ENCODE results near the gene PRLR.

The PRLR gene

GRCh38 chr5:35158622-35159369 is 71.5 kb downstream of the PRLR start:
- no peak for DNase-seq

DNA sequence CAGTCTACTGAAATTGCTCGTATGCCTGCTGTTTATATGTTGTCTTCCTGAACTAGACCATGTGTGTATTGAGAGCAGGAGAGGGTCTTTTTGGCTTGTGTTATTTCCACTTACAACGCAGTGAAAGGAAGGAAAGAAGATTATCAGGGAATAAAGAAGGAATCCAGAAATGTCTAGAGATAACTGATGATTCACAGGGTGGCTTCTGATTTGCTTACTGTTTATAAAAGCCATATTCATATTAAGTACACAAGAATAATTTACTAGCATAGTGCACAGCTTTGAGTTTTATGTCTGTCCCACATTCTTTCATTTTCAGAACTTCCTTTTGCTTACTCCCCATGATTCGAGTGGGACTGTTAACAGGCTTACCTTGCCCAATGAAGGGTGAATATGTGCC is 72.1 kb downstream of the PRLR start:
- DNase-seq, result no peak

DNA sequence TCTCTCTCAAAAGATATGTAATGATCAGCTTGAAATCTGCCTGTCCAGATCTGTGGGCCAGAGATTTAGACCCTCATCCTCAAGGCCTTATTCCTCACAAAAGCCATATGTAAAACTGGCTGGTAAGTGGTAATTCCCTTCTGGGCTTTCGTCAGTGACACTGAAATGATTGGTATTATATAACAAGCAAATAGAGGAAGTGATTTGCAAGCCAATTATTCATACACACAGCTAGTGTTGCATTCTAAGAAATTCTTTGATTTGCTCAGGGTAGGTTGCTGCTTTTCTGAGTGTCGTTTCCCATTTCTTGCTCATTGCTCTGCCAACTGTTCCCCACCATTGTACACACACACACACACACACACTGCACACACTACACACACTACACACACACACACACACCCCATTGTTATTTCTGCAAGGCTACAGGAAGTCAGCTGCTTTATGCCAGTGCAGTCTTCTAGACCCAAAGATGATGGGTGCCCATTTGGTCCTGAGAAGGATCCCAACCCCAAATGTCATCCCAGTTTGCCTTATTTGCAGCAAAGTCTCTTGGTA is 76.8 kb downstream of the PRLR start:
- DNase-seq, result no peak

DNA sequence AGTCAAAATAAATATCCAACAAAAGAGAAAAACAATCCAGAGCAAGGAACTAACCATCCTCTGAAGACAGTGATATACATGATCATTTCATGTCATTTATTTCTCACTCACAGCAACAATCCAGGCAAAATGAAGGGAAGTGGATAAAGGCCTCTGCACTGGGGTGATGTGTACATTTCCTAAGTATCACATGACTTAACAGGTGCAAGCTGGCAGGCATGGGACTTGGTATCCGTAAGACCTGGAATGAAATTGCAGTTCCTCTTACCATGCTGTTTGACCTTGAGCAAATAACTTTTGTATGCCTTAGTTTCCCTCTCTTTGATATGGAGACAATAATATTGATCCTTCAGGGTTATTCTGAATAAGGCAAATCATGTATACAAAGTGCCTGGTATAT is 77.6 kb downstream of the PRLR start:
- no peak for DNase-seq

GRCh38 chr5:35151146-35151920 is 79.0 kb downstream of the PRLR start:
- DNase-seq, result no peak

DNA sequence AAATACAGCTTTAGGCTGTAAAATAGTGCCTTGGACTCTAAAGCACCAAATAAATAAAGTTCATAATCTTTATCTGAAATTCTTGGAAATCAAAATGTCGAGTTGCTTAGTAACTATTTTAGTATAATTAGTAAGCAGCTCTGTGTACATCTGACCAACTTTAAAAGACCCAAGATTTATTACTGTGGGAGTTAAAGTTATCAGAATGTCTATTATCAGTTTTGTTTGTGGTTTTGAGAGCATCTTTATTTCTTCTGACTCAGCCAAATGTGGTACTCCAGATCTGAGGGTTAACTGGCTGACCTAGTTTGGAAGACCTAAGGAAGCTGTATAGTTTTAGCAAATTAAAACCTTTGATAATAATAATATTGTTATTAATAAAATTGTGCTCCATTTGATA is 81.2 kb downstream of the PRLR start:
- no peak for DNase-seq

DNA sequence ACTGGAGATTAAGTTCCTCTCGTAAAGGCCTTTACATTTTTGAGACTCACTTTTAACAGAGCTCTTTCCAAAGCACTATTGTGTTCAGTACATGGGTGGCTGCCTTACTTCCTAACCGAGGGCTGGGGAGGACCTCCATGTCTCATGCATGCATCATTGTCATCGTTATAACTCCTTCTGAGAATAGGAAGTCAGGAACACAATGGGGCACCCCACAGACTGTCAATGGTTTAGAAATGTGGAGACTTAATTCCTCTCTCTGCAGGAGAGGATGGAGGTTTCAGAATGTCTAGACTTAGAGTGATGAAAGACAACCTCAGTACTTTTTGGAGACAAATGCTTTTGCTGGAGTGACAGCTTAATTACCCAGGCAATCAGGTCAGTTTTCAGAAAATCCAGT is 83.9 kb downstream of the PRLR start:
- DNase-seq, result no peak

DNA sequence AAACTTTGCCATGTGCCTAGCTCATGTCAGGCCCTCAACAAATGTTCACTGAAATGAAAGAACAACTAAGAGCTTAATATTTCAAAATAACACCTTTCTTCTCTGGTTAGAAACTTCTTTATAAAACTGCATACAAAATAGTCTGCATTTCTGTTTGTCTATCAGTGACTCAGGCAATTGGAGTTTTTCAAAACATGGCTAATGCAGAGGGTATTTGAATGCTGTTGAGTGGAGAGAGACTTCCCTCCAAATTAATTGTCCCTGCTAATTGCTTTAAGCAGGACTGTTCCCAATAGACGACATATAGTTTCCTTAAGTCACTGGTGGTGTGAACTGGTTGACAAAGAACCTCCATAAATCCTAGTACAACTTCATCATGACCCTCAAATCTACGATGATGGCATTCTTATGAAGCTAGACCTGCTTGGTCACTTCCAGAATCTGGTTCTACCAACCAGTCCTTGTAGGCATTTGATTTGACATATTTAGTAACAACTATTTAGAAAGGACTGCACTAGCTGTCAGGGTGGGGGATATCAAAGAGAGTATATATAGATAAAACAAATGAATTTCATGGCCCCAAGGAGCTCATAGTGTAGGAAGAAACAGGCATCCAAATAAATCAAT is 84.5 kb downstream of the PRLR start:
- DNase-seq, result no peak

DNA sequence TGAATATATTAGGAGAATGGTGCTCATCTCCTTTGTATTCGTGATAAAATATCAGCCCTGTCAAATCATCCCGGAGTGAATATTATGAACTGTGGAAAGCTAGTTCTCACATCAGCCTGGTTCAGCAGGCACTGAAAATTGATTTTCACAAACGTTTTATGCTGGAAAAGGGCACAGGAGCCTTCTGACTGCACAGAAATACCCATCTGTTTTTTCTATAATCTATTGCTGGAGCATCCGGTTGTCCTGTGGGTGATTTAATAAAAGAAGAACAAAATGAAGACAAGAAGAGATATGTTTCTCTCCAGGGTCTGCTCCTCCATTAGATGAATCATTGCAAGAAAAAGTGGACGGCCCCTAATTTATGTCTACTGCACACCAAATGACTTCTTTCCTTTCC is 85.3 kb downstream of the PRLR start:
- no peak for DNase-seq

GRCh38 chr5:35143841-35144240 is 86.4 kb downstream of the PRLR start:
- no peak for DNase-seq

GRCh38 chr5:35141739-35142138 is 88.5 kb downstream of the PRLR start:
- no peak for DNase-seq

GRCh38 chr5:35138232-35138631 is 92.1 kb downstream of the PRLR start:
- no peak for DNase-seq

DNA sequence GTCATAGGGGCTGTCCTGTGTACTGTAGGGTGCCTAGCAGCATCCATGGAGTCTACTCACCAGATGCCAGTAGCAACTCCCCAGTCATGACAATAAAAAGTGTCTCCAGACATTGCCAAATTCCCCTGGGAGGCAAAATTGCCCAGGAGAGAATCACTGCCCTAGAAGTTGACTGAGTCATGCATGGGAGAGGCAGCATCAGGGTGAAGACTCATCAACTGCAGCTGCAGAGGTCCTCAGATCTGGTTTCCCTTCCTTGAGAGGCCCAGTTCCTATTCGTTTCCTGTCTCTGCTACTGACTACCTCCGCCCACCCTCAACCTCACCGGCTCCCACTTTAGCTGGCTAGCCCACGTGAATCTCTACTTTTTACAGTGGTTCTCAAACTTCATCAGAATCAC is 93.9 kb downstream of the PRLR start:
- no peak for DNase-seq

DNA sequence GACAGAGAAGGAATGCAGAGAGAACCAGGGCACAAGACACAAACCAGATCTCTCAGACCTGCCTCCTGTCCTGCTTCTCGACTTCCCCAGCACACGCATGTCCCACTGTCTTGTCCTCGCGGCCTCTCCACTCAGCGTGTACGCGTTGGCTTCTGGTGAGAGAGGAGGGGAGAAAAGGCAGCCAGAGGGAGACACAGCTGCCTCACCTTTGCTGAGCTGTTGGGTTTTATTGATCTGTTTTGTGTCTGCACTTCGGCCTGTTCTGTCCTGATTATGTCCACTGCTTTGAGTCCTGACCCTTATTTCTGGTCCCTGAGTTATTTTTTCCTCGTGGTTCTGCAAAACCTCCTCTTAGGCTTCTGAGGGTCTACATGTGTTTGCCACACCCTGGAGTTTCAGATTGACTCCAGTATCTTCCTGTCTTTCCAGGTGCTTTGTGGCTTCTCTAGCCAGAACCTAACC is 95.0 kb downstream of the PRLR start:
- no peak for DNase-seq

GRCh38 chr5:35134278-35135030 is 95.8 kb downstream of the PRLR start:
- no peak for DNase-seq

GRCh38 chr5:35133186-35133585 is 97.1 kb downstream of the PRLR start:
- no peak for DNase-seq

GRCh38 chr5:35131723-35132122 is 98.6 kb downstream of the PRLR start:
- DNase-seq, result no peak

DNA sequence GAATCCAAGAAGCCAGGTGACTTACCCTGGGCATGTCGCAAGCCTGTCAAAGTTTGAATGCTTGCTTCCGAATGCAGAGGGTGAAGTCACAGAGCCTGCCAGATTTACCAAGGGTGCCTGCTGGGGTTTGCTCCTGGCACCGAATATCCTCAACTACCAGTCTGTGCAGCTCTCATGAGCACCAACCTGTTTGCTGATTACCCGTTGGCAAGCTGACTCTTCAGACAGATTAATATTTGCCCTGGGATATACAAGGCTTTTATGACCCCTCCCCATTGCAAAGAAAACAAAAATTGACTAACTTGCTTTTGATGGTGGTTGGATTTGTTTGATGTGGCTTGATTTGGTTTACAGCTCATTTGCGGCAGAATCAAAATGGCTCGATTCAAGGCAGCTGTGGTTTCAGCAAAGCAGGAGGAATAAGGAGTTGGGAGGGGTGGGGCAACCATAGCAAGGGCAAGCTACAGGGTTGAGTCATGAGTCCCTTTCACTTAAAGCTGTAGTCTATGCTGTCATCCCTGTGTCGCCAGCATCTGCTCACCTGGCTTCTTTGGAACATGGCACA is 100.3 kb downstream of the PRLR start:
- peak; percentile 61 for DNase-seq

DNA sequence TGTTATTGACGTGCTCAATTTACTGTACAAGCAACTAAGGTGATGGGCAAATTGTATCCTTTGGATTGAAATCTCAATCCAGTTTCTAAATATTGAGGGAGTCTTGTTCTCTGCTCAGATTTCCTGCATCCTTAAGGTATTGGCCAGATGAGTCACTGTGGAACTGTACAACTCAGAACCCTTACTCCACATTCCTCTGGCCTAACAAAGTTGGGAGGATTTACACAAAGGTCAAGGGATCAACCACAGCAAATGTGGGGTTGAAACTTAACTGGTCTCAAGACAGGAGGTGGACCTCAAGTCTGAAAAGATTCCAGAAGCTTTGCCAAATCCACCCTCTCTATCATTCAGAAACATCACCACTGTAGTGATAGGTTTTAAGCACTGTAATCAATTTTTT is 101.0 kb downstream of the PRLR start:
- no peak for DNase-seq

GRCh38 chr5:35127006-35127405 is 103.3 kb downstream of the PRLR start:
- no peak for DNase-seq

- DNase-seq, result no peak
Observed at GRCh38 chr5:35125746-35126145, 104.5 kb downstream of the PRLR start.

DNA sequence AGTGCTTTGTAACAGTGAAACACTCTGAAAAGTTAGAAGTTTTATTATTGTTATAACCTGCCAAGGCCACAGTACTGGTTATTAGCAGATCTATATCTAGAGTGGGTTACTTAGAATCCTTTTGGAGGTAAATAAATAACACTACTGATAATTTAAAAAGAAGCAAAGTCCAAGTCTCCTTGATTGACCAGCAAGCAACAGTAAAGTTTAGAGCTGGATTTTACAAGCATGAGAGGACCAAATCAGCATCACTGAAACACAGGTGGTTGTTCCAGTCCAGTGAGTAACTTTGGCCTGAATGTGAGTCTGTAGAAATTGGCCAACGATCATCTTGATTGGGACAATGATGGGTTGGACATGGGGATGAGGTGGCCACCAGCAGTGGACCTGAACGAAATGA is 105.4 kb downstream of the PRLR start:
- no peak for DNase-seq

DNA sequence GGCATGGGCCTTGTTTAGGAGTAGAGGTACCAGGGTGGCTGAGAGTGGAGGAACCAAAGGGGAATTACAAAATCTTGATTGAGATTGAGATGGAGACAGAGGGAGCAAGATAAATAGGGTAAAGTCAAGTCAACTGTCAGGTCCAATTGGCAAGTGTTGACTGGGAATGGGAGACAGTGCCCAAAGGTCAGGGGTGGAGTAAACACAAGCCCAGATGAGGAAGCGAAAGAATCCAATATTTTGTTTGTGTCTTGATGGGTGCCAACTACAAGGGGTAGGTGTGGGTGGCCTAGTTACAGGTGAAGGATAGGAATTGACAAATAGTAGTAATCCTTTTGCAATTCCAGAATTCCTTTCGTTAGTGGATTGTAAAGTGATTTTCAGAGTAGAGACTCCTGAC is 107.5 kb downstream of the PRLR start:
- no peak for DNase-seq
